ENCODE data around the gene CYBA.

The CYBA gene

DNA sequence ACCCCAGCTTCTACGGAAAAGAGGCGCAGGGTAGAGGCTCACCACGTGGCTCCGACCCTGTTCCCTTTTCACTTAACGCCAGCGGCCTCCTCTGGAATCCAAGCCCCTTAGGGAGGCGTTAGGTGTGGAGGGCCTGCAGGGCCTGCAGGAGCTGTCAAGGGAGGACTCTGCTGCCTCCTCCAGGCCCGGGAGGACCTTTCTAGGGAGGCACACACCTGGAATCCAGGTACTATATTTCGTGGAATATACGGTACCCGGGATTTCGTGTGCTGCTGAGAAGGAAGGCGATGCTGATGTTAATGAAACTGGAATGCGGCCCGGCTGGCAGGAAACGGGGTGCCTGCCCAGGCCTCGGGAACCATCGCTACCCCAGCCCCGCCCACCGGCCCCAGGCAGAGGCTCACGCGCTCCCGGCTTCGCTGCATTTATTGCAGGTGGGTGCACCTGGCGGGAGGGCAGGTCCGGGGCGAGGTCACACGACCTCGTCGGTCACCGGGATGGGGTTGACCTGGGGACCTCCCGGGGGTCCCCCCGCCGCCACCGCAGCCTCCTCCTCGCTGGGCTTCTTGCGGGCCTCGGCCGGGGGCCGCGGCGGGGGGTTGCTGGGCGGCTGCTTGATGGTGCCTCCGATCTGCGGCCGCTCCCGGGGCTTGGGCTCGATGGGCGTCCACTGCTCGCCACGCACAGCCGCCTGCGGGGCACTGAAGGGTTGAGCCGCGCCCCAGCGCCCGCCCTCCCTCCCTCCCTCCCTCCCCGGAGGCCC lies 7.8 kb downstream of the CYBA start:
- no peak for DNase-seq

DNA sequence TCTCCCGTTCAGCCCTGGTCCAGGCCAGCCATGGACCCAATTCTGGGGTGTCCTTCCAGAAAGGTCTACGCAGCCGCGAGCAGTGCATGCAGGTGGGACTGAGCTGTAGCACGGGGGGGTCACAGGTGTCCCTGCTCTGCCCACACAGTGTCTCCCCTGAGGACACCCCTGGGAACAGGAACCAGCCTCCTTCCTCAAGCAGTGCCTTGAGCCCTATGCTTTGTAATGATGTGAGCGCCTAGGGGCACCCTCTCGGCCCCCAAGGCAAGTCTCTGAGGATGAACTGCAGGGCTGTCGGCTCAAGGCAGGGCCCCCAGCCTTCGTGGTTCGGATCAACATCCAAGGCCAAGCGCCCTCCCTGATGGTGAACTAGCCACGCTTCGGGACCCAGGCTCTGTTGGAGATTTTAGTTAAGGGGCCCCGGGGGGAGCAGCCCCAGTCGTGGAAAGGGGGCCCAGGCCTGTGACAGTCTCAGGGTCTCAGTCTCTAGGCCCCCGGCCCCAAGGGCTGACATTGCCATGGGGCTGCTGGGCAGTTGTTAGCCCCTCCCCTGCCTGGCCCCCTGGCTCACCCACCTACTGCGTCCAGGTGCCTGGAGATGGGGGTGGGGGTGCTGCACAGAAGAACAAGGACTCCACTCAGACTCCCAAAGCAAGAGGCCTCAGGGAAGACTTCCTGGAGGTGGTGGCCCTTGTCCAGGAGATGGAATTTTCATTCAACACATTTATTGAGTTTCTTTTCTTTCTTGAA lies 10.2 kb downstream of the CYBA start:
- DNase-seq: no peak

DNA sequence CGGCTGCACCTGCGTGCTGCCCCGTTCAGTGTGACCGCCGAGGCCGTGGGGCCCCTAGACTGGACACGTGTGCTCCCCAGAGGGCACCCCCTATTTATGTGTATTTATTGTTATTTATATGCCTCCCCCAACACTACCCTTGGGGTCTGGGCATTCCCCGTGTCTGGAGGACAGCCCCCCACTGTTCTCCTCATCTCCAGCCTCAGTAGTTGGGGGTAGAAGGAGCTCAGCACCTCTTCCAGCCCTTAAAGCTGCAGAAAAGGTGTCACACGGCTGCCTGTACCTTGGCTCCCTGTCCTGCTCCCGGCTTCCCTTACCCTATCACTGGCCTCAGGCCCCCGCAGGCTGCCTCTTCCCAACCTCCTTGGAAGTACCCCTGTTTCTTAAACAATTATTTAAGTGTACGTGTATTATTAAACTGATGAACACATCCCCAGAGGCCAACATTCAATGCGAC lies 10.8 kb downstream of the CYBA start:
- no peak for DNase-seq

DNA sequence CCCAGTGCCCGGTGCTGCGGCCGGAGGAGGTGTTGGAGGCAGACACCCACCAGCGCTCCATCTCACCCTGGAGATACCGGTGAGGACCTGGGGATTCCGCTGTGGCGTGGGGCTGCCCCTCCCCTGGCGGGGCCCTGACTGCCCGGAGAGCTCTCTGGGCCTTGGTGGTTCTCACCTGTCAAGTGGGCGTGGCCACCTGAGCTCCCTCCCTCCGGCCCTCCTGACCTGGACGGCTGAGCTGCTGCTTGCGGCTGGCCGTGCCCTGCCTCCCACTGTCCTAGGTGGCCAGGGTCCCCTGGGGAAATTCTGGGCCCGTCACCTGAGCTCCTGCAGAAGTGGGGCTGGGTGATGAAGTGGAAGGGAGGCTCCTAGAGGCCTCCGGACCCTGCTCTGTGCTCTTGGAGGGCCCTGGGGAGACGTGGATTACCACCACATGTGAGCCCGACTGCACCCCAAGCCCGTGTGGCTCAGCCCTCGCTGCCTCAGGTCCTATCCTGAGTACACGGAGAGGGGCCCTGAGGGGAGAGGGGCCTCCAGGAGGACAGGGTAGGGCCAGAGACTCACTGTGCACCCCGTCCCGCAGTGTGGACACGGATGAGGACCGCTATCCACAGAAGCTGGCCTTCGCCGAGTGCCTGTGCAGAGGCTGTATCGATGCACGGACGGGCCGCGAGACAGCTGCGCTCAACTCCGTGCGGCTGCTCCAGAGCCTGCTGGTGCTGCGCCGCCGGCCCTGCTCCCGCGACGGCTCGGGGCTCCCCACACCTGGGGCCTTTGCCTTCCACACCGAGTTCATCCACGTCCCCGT lies 11.4 kb downstream of the CYBA start:
- DNase-seq: no peak

DNA sequence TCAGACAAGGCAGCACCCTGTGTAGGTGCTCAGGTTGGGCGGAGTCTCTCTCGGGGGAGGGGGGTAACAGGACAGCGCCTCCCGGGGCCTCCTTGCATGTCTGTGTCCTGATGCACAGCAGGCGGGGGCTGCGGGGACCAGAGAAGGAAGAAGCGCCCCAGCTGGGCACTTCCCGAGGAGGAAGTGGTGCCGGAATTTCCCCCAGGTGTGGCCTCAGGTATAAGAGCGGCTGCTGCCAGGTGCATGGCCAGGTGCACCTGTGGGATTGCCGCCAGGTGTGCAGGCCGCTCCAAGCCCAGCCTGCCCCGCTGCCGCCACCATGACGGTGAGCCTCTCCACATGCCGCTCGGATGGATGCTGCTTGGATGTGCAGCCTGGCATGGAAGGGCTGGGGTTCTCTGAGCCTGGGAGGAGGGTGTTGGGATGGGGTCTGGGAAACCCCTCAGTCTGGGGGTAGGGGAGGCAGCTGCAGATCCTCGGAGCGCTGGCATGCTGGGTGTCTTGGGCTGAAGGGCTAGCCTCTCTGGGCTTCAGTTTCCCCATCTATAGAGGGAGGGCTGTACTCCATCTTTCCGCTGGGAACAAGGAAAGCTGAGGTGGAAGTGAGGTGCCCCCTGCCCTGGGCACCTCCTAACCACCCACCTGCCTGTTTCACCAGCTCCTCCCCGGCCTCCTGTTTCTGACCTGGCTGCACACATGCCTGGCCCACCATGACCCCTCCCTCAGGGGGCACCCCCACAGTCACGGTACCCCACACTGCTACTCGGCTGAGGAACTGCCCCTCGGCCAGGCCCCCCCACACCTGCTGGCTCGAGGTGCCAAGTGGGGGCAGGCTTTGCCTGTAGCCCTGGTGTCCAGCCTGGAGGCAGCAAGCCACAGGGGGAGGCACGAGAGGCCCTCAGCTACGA lies 12.3 kb downstream of the CYBA start, which contains the start of gene IL17C:
TSS of gene IL17C (plus strand) at position 250 of the 908 bp plus-strand sequence. CDS start at position 320, 70 bp downstream.
- peak; percentile 53 for DNase-seq

DNA sequence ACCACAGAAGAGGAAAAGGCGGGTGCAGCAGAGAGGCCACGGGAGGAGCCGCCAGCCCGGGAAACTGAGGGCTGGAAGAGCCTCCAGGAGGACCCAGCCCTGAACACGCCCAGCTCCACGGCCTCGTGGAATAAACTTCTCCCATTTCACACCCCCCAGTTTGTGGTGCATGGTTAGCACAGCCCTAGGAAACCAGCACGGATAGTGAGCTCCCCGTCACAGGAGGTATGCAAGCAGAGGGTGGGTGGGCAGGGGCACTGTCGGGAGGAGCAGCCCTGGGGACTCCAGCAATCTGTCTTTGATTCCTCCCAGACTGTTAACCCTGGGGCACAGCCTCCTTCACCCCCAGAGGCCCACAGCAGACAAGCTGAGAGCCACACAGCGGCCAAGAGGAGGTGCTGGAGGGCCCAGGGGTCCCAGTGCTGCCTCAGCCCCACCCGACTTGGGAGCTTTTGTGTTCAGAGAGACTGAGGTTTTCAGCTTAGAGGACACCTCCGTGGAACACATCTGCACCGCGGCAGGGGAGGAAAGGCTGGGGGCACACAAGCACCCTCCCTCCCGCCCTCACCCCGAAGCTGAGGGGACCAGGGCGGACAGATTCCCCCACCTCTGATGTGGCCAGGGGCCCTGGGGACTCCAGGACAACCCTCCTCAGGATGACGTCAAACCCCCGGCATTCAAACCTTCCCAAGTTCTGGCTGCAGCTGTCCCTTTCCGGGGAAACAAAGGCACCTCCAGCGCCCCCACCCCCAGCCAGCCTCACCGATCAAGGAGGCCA lies 14.2 kb downstream of the CYBA start:
- DNase-seq: no peak

DNA sequence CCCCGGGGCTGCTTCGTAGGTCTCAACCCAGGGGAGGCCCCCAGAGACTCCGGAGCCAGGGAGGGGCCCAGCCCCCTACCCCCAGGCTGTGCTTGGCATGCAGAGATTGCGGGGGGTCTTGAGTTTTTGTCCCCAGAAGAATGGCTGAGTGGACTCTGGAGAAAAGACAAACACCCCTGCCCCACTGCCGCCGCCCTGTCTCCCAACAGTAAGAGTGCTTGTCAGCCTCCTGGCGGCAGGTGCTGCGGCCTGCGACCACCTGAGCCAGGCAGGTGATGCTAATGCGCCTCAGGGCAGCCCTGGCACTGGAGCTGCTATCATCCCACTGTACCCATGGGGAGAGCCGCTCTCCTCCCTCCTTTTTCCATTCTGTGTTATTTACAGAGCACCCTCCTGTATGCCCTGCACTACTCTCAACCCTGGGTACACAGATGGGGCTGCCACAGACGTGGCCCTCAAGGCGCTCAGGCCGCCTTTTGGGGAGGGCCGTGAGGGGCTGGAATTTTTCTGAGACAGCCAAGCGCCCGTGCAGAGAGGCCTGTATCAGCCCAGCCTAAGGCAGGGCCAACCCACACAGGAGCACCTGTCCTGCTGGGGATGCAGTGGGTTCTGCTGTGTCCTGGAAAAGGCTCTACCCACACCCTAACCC lies 15.1 kb downstream of the CYBA start:
- DNase-seq: no peak

DNA sequence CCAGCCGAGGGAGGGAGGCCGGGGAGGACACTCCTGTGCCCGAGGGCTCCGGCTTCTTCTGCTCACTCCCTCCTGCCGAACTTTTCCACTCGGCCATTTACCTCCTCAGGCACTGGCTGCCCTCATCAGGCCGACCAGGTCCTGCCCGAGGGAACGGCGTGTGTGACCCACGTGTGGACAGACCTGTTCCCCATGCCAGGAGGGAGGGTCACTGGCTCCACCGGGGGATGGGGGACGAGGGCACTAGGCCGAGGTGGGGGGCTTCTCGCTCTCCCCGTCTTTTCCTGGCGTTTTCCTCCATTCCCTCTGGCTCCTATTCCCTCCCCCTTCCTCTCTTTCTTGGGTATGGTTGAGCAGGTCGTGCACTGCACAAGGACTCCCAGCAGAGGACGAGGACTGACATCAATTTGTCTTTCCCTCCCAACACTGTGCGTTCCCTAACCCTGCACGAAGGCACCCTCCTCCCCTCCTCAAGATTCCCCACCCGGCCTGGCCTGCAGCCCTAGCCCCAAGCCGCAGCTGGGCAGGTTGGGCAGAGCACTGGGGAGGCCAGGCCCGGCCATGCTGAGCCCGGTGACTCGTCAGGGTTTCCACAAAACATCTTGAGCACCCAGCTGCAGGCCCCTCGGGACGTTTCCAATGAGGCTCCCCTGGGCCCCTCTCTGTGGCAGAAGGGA lies 15.7 kb downstream of the CYBA start:
- DNase-seq: no peak

DNA sequence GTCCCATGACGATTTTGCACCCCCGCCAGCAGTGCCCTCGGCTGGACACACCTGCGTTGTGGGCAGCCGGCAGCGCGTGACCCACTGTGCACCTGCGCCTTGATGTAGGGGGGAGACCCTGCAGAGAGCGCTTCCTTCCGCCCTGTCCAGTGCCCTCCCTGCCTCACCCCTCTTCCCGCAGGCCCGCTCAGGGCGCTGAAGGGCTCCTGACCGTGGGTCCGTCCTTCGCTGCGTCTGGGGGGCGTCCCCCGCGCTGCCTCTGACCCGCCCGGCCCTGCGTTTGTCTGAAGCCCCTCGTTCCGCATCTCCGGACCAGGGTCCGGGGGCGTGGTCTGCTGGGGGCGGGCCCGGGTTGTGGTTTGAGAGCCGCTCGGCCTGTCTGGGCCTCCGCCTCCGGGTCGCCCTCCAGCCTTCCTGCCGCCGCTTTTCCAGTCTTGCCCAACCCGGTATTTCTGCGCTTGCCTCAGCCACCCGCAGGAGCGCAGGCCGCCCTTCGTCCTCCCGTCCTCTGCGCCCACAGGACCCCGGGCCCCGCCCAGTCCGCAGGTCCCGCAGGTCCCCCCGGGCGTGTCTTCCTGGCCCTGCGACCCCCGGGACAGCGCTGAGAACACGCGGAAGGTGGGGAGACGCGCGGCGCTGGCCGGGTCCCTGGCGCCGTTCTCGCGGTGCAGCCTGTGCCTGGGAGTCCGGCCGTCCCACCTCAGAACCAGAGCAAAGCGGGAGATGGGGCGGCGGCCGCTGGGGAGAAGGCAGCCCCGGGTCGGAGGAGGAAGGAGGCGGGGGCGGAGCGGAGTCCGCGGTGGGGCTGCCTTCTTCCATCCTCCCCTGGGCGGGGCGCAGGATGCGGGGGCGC lies 16.5 kb downstream of the CYBA start:
- peak; percentile 53 for DNase-seq

DNA sequence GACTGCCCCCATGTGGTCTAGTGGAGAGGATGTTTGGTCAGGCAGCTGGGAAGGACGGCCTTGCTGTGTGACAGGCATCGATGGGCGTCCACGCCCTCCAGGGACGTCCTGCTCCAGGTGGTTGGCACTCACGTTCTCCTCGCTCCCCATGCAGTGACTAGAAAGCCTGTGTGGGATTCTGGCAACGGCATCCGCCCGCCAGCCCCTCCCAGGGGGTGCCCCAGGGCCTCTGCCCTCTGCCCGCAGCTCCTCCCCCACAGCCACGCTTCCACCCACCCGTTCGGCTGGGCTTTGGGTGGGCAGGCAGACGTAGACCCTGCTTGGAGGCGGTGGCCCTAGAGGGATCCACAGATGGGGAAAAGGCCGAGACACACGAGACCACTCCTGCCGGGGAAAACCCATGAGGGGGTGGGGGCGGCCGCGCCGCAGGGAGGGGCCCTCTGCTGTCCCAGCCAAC lies 17.1 kb downstream of the CYBA start:
- DNase-seq: peak; percentile 72

DNA sequence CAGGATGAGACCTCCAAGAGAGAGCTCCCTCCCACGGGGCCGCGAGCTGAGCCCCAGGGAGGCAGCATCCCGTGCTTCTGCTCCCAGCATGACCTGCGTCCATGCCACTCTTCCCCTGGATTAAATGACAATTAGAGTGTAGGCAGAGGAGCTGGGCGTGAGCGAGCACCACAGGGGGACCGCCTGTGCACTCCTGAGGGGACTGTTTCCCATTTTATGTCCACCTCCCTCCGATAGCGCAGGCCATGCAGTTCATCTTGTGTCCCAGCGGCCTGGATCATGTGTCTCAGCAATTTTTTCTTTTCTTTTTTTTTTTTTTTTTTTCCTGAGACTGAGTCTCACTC lies 18.3 kb downstream of the CYBA start:
- no peak for DNase-seq

DNA sequence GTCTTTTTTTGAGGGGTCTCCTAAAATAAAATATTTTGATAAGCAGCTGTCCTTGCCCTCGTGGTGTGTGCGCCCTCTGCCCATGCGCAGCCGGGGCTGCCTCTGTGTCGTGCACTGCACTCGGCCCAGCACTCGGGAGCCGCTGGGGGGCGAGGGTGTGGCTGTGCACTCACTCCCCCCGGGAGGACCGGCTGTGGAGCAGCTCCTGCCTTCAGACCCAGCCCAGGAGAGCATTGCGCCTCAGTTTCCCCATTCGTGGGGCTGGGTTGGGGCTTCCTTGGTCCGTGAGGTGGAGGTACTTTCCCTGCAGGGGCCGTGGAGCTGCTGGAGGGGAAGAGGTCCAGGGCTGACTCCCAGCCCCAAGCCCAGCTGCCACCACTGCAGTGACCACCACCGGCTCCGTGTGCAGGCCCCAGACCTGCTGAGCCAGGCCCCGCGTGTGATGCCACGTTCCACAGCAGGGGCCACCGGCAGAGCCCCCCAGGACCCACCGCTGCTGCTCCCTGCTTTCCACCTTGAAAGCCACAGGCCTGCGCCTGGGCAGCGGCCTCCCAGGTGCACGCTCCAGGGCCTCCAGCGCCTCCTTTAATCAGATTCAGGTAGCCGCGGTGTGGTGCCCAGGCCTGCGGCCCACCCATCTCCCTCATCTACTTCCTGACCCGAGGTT lies 18.8 kb downstream of the CYBA start:
- no peak for DNase-seq

DNA sequence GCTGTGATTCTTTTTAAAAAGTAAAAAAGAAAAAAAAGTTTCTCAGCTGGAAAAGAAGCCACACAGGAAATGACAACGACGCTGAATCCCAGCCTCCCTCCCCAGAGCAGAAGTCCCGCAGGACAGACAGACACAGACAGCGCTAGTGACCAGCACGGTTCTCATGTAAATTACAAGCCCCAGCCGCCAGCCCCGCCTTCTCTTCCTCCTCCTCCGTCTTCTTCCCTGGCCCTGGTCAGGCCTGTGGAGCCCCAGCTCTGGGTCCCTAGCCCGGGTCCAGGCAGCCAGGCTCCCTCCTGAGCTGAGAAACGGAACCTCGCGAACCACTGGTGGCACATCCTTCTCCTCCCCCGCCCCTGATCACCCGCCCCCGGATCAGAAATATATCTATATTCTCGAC lies 19.5 kb downstream of the CYBA start:
- DNase-seq: no peak

DNA sequence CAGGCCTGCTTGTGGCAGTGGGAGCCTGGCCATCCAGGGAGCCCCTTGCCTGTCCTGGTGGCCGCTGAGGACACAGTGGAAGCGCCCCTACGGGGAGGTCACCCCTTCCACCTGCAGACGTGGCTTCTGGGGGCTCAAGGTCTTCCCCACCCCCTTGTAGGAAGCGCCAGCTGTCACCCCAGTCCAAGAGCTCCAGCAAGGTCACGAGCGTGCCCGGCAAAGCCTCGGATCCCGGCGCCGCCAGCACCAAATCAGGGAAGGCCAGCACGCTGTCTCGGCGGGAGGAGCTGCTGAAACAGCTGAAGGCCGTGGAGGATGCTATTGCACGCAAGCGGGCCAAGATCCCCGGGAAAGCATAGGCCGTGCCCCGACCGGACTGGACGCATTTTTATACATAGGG lies 19.9 kb downstream of the CYBA start:
- DNase-seq: no peak

DNA sequence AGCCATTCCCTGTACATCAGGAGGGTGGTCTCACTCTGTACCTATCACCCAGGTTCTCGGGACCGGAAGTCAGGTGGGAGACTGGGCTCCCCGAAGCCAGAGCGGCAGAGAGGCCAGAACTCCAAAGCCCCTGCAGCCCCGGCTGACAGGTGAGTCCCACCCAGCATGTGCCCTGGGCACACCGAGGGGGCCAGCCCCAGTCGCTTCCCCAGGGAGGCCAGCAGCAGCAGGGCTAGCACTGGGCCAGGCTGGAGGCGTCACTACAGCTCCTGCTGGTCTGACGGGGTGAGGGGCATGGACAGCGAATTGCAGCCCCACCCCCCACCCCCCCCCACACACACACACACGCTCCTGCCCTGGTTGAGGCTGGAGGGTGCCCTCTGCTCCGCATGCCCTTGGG lies 20.4 kb downstream of the CYBA start:
- DNase-seq: no peak

DNA sequence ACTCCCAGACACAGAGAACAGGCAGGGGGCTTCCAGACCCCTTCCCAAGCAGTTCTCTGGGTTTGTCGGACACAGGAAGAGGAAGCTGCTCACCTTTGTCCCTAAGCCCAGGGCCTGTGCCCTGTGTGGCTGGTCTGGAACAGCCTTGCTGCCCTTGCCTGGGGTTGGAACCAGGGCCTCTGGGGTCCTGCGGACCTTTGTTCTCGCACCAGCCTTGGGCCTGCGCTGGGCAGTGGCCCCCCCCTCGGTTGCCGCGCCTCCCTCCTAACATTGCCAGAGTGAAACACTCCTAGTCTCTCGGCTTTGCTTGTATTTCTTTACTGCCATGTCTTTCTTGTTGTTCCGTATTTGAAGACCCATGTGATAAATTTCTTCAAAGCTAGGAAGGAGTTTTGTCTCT lies 21.0 kb downstream of the CYBA start:
- DNase-seq: no peak

DNA sequence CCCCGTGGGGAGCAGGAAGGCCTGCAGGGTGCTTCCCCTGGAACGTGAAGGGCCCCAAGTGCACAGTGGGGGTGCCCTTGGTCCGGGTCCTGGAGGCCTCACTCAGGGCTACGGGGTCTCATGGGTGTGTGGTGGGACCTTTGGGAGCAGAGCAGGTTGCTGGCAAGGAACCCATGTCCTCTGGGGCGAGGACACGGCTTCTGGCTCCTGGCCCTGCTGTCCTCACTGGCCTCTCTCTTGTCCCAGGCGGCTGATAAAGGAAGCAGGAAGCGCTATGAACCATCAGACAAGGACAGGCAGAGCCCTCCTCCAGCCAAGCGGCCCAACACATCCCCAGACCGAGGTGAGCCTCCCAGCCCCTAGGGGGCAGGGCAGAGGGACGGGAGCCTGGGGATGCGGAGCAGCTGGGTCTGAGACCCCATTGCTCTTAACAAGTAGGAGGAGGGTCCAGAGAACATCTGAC lies 22.3 kb downstream of the CYBA start:
- DNase-seq: no peak

DNA sequence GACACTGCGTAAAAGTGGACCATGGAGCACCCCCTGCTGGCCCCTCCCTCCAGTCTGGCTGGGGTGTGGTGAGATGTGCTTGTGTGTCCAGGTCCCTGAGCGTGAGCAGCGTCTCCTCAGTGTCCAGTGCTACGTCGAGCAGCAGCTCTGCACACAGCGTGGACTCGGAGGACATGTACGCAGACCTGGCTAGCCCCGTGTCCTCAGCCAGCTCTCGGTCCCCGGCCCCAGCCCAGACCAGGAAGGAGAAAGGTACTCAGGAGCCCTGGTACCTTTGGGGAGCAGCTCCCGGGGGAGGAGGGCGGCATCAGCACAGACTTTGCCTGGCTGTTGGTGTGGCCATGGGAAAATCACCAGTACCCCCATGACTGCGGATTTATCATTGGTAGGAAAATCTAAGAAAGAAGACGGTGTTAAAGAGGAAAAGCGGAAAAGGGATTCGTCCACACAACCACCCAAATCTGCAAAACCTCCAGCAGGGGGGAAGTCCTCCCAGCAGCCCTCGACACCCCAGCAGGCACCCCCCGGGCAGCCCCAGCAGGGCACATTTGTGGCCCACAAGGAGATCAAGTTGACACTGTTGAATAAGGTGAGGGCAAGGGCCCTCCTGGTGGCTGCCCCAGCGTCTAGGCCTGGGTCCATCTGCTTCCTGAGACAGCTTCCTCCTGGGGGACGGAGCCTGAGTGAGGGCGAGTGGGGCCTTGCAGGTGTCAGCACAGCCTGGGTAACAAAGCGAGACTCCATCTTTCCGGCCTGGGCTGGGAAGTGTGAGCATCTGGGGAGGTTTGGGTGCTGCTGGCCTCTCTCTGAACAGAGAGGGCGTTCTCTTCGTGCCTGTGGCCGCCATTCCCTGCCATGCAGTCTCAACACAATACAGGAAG lies 23.1 kb downstream of the CYBA start:
- no peak for DNase-seq
